ENCODE measurements around the gene HDHD3.
"Not testable (repeated sequence)": the region's sequence is repeated elsewhere in the genome, so short reads cannot be mapped to it uniquely, and the experiment has no call there.

The HDHD3 gene

GRCh38 chr9:113389451-113389850, 12.7 kb upstream of the HDHD3 start:
- H3K4me3 ChIP-seq (ENCODE audit: control insufficient read depth, low read depth, low read length): no peak overlapping the region
- no peak for TF ChIP-seq CTCF (IDR thresholded peaks at IDR 0.05; ENCODE audit: control insufficient read depth, insufficient read depth, low read depth, low read length, missing control alignments)
- no peak for DNase-seq (ENCODE audit: low read depth)

GRCh38 chr9:113388833-113389232, 12.0 kb upstream of the HDHD3 start:
- no peak overlapping the region for H3K4me3 ChIP-seq (ENCODE audit: control insufficient read depth, low read depth, low read length)
- DNase-seq (ENCODE audit: low read depth): no peak
- TF ChIP-seq CTCF (IDR thresholded peaks at IDR 0.05; ENCODE audit: control insufficient read depth, insufficient read depth, low read depth, low read length, missing control alignments): no peak

GRCh38 chr9:113387560-113388230, 10.9 kb upstream of the HDHD3 start:
- no peak for TF ChIP-seq CTCF (IDR thresholded peaks at IDR 0.05; ENCODE audit: control insufficient read depth, insufficient read depth, low read depth, low read length, missing control alignments)
- H3K4me3 ChIP-seq (ENCODE audit: control insufficient read depth, low read depth, low read length): no peak overlapping the region
- DNase-seq (ENCODE audit: low read depth): no peak

- DNase-seq (ENCODE audit: low read depth): no peak
- no peak for TF ChIP-seq CTCF (IDR thresholded peaks at IDR 0.05; ENCODE audit: control insufficient read depth, insufficient read depth, low read depth, low read length, missing control alignments)
- H3K4me3 ChIP-seq (ENCODE audit: control insufficient read depth, low read depth, low read length): no peak overlapping the region
Measured at GRCh38 chr9:113386571-113387393, 10.0 kb upstream of the HDHD3 start.

- TF ChIP-seq CTCF (IDR thresholded peaks at IDR 0.05; ENCODE audit: control insufficient read depth, insufficient read depth, low read depth, low read length, missing control alignments): no peak
- no peak overlapping the region for H3K4me3 ChIP-seq (ENCODE audit: control insufficient read depth, low read depth, low read length)
- no peak for DNase-seq (ENCODE audit: low read depth)
Measured at GRCh38 chr9:113381909-113382411, 5.2 kb upstream of the HDHD3 start.

- not testable (repeated sequence) for DNase-seq (ENCODE audit: low read depth)
Measured at GRCh38 chr9:113381441-113381840, 4.7 kb upstream of the HDHD3 start.

GRCh38 chr9:113380869-113381378, 4.1 kb upstream of the HDHD3 start:
- no peak for TF ChIP-seq CTCF (IDR thresholded peaks at IDR 0.05; ENCODE audit: control insufficient read depth, insufficient read depth, low read depth, low read length, missing control alignments)
- no peak overlapping the region for H3K4me3 ChIP-seq (ENCODE audit: control insufficient read depth, low read depth, low read length)
- DNase-seq (ENCODE audit: low read depth): no peak

More at GRCh38 chr9:113381441-113381840, 4.7 kb upstream of the HDHD3 start:
- H3K4me3 ChIP-seq (ENCODE audit: control insufficient read depth, low read depth, low read length): not testable (repeated sequence)

- DNase-seq (ENCODE audit: low read depth); H3K4me3 ChIP-seq (ENCODE audit: control insufficient read depth, low read depth, low read length): not testable (repeated sequence)
Measured at GRCh38 chr9:113379829-113380210, 3.0 kb upstream of the HDHD3 start.

- not testable (repeated sequence) for DNase-seq (ENCODE audit: low read depth); H3K4me3 ChIP-seq (ENCODE audit: control insufficient read depth, low read depth, low read length)
Measured at GRCh38 chr9:113379094-113379828, 2.5 kb upstream of the HDHD3 start.
